Suprapubic skin (tissue), 4 donors: ENCODE measurements around the gene DNAAF1. TPM values are rescaled to one million over a fixed set of nuclear protein-coding genes. Genes with fewer than 3 reads are reported as not detected.

Experiments used
- DNase-seq, 2 donors: peaks; one replicate each; pipeline ENCODE4 v3.0.0-alpha.2; 2019; ENCODE audit warnings: low spot score in 2 of 2
- H3K27ac ChIP-seq: fragments of 200-600 bp; sonication (generic); one replicate; pipeline ENCODE4 v1.5.1; 2019
- H3K27me3 ChIP-seq: fragments of 200-600 bp; sonication (generic); one replicate; pipeline ENCODE4 v1.5.1; 2019
- H3K36me3 ChIP-seq: fragments of 200-600 bp; sonication (generic); one replicate; pipeline ENCODE4 v1.5.1; 2019
- H3K4me1 ChIP-seq: fragments of 200-600 bp; sonication (generic); one replicate; pipeline ENCODE4 v1.5.1; 2019
- H3K4me3 ChIP-seq: fragments of 200-600 bp; sonication (generic); one replicate; pipeline ENCODE4 v1.5.1; 2019; ENCODE audit warnings: mild to moderate bottlenecking
- H3K9me3 ChIP-seq: fragments of 200-600 bp; sonication (generic); one replicate; pipeline ENCODE4 v1.5.1; 2019
- CTCF ChIP-seq, 2 donors: fragments of 200-600 bp in 1 of 2; fragments of 450-650 bp in 1 of 2; sonication (generic) in 1 of 2; IDR thresholded peaks; one replicate each; pipeline ENCODE4 v1.5.1; 2016 to 2019; ENCODE audit warnings: antibody characterized with exemption in 2 of 2, mild to moderate bottlenecking in 1 of 2, moderate library complexity in 1 of 2
- EP300 ChIP-seq: sonication (generic); formaldehyde crosslinking; IDR thresholded peaks from one replicate; pipeline ENCODE4 v1.6.1; 2017; ENCODE audit warnings: antibody characterized with exemption
- POLR2A ChIP-seq, 2 donors: fragments of 450-650 bp; IDR thresholded peaks; one replicate each; pipeline ENCODE4 v1.6.1; 2017; ENCODE audit warnings: antibody characterized with exemption in 2 of 2, mild to moderate bottlenecking in 2 of 2, moderate library complexity in 2 of 2
- POLR2AphosphoS5 ChIP-seq, 3 donors: sonication (generic); formaldehyde crosslinking; IDR thresholded peaks; one replicate each; pipeline ENCODE4 v1.6.1; 2017; ENCODE audit warnings: antibody characterized with exemption in 3 of 3
- WGBS: methylation state at CpG from one replicate; pipeline ENCODE4 v1.1.5; 2018; 5-methylcytosine and 5-hydroxymethylcytosine counted together
- total RNA-seq, 4 donors: library from RNA; depleted of rRNA; stranded (reverse); fragments of >200 nt; gene quantifications; one replicate each; pipeline ENCODE4 v1.1.0, GENCODE V29; 2016

DNAAF1 gene
- total RNA-seq, 4 donors from 2014 or later: 0.72 to 0.89 TPM; not detected in 2

- Histone ChIP-seq H3K27ac (no peak overlapping the region), H3K9me3 (no peaks in the 10 kb centered on the region), H3K27me3 (no peaks in the 10 kb centered on the region), H3K4me1 (peaks cover 21% of the 10 kb centered on the region), H3K36me3 (no peaks in the 10 kb centered on the region), H3K4me3 (no peak overlapping the region)
- 97% methylated on average over 1 of the region's 1 CpG for WGBS
- no peak for DNase-seq
- TF ChIP-seq POLR2A (IDR thresholded peaks at IDR 0.05): no peak
- TF ChIP-seq EP300: no peak
- TF ChIP-seq CTCF (IDR thresholded peaks at IDR 0.05): no peak
- no peak for TF ChIP-seq POLR2AphosphoS5 (IDR thresholded peaks at IDR 0.05)
Observed at GRCh38 chr16:84143081-84143480, 2.0 kb upstream of the DNAAF1 start.

- peaks cover 21% of the 10 kb centered on the region for H3K4me1 ChIP-seq
- H3K36me3 ChIP-seq: no peaks in the 10 kb centered on the region
- peak overlapping the region; percentile 83 for H3K4me3 ChIP-seq
- H3K27me3 ChIP-seq: no peaks in the 10 kb centered on the region
- WGBS: 16% methylated on average over 13 of the region's 13 CpGs
- no peaks in the 10 kb centered on the region for H3K9me3 ChIP-seq
- no peak for TF ChIP-seq CTCF (IDR thresholded peaks at IDR 0.05)
- TF ChIP-seq POLR2A (IDR thresholded peaks at IDR 0.05): no peak
- TF ChIP-seq POLR2AphosphoS5 (IDR thresholded peaks at IDR 0.05): no peak
- no peak for TF ChIP-seq EP300
- no peak overlapping the region for H3K27ac ChIP-seq
- DNase-seq: no peak
Observed at GRCh38 chr16:84143784-84144199, 1.3 kb upstream of the DNAAF1 start.

GRCh38 chr16:84144209-84144858 lies 774 bp upstream of the DNAAF1 start:
- no peak for DNase-seq
- H3K9me3 ChIP-seq: no peaks in the 10 kb centered on the region
- 1% methylated on average over 39 of the region's 39 CpGs for WGBS
- peak overlapping the region; percentile 75 for H3K27ac ChIP-seq
- peak overlapping the region; percentile 83 for H3K4me3 ChIP-seq
- peaks cover 17% of the 10 kb centered on the region for H3K4me1 ChIP-seq
- H3K27me3 ChIP-seq: no peaks in the 10 kb centered on the region
- TF ChIP-seq CTCF (IDR thresholded peaks at IDR 0.05): no peak
- TF ChIP-seq POLR2A (IDR thresholded peaks at IDR 0.05): no peak
- TF ChIP-seq POLR2AphosphoS5 (IDR thresholded peaks at IDR 0.05): no peak
- TF ChIP-seq EP300: no peak
- no peaks in the 10 kb centered on the region for H3K36me3 ChIP-seq

GRCh38 chr16:84150926-84151325 lies 5.8 kb downstream of the DNAAF1 start:
- Histone ChIP-seq H3K27ac (no peak overlapping the region), H3K36me3 (no peaks in the 10 kb centered on the region), H3K27me3 (no peaks in the 10 kb centered on the region), H3K4me3 (no peak overlapping the region), H3K9me3 (no peaks in the 10 kb centered on the region), H3K4me1 (no peaks in the 10 kb centered on the region)
- WGBS: 75% methylated on average over 3 of the region's 3 CpGs
- no peak for DNase-seq
- TF ChIP-seq CTCF (IDR thresholded peaks at IDR 0.05) (no peak), POLR2AphosphoS5 (IDR thresholded peaks at IDR 0.05) (no peak), POLR2A (IDR thresholded peaks at IDR 0.05) (no peak), EP300 (no peak)

GRCh38 chr16:84153660-84154214 lies 8.6 kb downstream of the DNAAF1 start:
- no peak for DNase-seq
- Histone ChIP-seq H3K36me3 (no peaks in the 10 kb centered on the region), H3K4me1 (no peaks in the 10 kb centered on the region), H3K9me3 (no peaks in the 10 kb centered on the region), H3K27ac (no peak overlapping the region), H3K4me3 (no peak overlapping the region), H3K27me3 (peaks cover 4% of the 10 kb centered on the region)
- no peak for TF ChIP-seq POLR2AphosphoS5 (IDR thresholded peaks at IDR 0.05)
- TF ChIP-seq EP300: no peak
- WGBS: 59% methylated on average over 8 of the region's 8 CpGs
